22Rv1 (cell line): Measurements from ENCODE around the gene CSTF3.

ENCODE experiments used
- ZFX ChIP-seq: fragments of 450-650 bp; IDR thresholded peaks from 2 replicates; pipeline ENCODE4 v1.6.1; 2017; ENCODE audit warnings: antibody characterized with exemption, borderline replicate concordance
- TF ChIP-seq, protein P1 (sequence below): fragments of 450-650 bp; IDR thresholded peaks from 2 replicates; pipeline ENCODE4 v1.5.1; 2017; ENCODE audit warnings: mild to moderate bottlenecking

DNA sequence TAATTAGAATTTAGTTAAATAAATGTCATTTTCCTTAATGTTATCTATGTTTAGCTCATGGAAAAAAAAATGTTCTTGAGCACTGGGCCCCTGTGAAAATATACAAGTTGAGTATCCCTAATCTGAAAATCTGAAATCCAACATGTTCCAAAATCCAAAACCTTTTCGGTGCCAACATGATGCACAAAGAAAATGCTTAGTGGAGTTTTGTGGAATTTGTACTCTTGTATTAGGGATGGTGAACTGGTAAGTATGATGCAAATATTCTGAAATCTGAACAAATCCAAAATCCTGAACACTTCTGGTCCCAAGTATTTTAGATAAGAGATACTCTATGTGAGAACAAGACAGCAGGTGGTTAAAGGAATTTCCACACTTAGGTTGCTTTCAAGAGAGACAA, 77.4 kb downstream of the CSTF3 start:
- TF ChIP-seq, protein P1, sequence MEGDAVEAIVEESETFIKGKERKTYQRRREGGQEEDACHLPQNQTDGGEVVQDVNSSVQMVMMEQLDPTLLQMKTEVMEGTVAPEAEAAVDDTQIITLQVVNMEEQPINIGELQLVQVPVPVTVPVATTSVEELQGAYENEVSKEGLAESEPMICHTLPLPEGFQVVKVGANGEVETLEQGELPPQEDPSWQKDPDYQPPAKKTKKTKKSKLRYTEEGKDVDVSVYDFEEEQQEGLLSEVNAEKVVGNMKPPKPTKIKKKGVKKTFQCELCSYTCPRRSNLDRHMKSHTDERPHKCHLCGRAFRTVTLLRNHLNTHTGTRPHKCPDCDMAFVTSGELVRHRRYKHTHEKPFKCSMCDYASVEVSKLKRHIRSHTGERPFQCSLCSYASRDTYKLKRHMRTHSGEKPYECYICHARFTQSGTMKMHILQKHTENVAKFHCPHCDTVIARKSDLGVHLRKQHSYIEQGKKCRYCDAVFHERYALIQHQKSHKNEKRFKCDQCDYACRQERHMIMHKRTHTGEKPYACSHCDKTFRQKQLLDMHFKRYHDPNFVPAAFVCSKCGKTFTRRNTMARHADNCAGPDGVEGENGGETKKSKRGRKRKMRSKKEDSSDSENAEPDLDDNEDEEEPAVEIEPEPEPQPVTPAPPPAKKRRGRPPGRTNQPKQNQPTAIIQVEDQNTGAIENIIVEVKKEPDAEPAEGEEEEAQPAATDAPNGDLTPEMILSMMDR, result no peak
- TF ChIP-seq ZFX, result no peak
